NCI-H1694 treated with DMSO at 0.1 percent for 48 hours (cell line): ENCODE measurements around the gene NUDT8.
"Not testable (repeated sequence)": the region's sequence is repeated elsewhere in the genome, so short reads cannot be mapped to it uniquely, and the experiment has no call there.

Experiments
- DNase-seq: peaks from one replicate; lab custom pipeline; 2025; lab: John Stamatoyannopoulos, UW

The NUDT8 gene

GRCh38 chr11:67611704-67612587, 17.8 kb downstream of the NUDT8 start:
- DNase-seq, result no peak

- DNase-seq, result no peak
Measured at GRCh38 chr11:67611165-67611564, 18.6 kb downstream of the NUDT8 start.

DNA sequence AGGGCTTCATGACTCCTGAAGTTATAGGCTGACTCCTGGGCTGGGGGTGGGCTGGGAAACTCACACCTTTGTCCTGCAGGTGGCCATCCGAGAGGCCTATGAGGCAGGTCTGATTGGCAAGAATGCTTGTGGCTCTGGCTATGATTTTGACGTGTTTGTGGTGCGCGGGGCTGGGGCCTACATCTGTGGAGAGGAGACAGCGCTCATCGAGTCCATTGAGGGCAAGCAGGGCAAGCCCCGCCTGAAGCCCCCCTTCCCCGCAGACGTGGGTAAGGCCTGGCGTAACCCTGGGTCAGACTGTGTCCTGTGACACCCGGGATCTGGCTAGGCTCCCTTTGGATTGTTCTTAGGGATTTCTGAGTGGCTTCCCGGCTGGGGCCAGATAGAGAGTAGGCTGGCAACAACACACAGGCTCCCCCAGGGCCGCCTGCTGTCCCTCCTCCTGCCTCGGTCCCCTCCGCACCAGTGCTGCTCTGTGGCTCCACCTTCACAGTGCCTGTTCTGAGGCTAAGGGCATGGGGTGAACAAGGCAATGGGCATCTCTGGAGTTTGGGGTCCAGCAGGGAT, 19.4 kb downstream of the NUDT8 start:
- no peak for DNase-seq

- DNase-seq, result no peak
Measured at GRCh38 chr11:67609316-67609715, 20.4 kb downstream of the NUDT8 start.

- no peak for DNase-seq
Measured at GRCh38 chr11:67608486-67608885, 21.3 kb downstream of the NUDT8 start.

DNA sequence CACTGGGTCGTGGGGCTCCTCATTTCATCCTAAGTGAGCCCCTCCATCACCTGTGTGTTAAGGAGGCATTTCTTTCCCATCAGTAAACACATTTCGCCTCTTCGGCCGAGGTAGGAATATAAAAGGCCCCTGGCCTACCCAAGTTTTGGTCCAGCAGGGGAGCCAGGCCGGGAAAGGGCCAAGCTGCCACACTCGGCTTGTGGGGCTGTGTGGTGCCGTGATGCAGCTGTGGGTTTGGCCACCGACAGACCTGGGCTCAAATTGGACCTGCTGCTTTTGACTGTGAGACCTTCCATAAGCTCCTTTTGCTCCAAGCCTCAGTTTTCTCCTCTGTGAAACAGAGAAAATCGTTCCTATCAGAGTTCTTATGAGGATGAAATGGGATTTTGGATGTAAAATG, 22.2 kb downstream of the NUDT8 start:
- DNase-seq, result no peak

GRCh38 chr11:67606492-67607295, 23.0 kb downstream of the NUDT8 start, which contains the start of gene NDUFV1:
Gene NDUFV1 (plus strand): TSS chr11:67606936. CDS start chr11:67607005, 69 bp downstream.
- peak; percentile 82 for DNase-seq

DNA sequence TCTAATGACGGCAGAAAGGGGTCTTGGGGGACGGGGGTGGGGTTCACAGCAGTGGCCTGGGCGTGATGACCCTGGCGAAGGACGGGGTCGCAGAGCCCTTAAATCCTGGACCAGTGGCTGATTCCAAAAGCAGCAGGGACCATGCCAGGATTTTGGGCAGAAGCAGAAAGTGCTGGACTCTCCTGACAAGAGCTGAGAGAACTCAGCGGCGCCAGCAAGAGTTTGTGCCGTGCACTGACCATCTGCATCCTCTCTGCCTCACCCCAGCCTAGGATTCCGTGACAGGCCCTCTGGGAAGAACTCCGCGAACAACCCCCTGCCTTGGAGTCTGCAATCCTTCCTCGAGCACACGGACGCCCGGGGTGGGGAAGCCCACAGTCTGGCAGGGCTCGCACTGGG, 23.6 kb downstream of the NUDT8 start:
- DNase-seq, result no peak

DNA sequence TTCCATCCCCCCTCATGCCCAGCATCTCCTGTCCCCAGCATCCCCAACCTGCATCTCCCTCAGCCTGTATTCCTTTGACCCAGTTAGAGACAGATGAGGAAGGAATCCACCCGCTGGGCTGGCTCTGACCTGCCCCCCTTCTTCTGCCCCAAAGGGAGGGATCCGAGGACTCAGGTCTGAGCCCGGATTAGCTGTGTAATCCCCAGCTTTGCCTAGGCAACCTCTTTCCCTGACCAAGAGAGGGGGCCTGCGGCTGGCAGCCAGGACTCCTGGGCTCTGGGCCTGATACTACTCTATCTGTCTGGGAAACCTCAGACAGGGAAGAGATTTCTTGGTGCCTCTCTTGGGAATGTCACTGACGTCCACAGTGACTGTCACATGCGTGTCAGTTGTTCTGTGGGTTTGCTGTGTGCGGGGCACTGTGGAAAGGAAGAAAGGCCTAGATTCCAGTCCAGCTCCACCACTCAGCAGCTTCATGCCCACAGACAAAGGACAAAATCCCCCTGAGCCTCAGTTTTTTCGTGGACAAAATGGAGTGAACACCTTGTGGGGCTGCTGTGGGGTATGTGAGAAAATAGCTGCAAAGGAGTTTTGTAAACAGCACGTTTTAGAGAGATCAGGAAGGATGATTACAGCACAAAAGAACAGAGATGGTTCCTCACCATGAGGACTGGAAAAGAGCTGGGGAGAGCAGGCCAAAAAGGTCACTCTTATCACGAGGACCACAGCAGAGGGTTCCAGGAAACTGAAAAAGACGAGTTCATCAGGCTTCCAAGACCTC, 24.3 kb downstream of the NUDT8 start:
- DNase-seq, result no peak

GRCh38 chr11:67604815-67605214, 24.9 kb downstream of the NUDT8 start:
- no peak for DNase-seq

DNA sequence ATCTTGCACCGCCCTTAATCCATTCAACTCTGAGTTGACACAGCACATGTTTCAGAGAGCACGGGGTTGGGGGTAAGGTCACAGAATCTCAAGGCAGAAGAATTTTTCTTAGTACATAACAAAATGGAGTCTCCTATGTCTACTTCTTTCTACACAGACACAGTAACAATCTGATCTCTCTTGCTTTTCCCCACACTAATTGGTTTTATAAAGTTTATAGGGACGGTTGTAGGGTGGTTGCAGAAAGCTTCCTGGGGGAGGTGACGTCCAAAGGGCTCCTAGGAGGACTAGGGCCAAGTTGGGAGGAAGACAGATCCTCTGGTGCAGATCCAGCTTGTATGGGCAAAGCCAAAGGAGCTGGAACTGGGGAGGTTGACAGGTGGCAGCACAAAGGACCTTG, 25.6 kb downstream of the NUDT8 start:
- not testable (repeated sequence) for DNase-seq

GRCh38 chr11:67601098-67601497, 28.6 kb downstream of the NUDT8 start:
- DNase-seq, result no peak

GRCh38 chr11:67600324-67601029, 29.3 kb downstream of the NUDT8 start:
- no peak for DNase-seq

GRCh38 chr11:67599149-67599548, 30.6 kb downstream of the NUDT8 start:
- no peak for DNase-seq

DNA sequence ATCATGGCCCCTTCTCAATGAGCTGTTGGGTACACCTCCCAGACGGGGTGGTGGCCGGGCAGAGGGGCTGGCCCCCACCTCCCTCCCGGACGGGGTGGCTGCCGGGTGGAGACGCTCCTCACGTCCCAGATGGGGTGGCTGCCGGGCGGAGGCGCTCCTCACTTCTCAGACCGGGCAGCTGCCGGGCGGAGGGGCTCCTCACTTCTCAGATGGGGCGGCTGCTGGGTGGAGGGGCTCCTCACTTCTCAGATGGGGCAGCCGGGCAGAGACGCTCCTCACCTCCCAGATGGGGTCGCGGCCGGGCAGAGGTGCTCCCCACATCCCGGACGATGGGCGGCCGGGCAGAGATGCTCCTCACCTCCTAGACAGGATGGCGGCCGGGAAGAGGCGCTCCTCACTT, 31.8 kb downstream of the NUDT8 start:
- not testable (repeated sequence) for DNase-seq

- DNase-seq, result not testable (repeated sequence)
Measured at GRCh38 chr11:67597458-67597857, 32.3 kb downstream of the NUDT8 start.

DNA sequence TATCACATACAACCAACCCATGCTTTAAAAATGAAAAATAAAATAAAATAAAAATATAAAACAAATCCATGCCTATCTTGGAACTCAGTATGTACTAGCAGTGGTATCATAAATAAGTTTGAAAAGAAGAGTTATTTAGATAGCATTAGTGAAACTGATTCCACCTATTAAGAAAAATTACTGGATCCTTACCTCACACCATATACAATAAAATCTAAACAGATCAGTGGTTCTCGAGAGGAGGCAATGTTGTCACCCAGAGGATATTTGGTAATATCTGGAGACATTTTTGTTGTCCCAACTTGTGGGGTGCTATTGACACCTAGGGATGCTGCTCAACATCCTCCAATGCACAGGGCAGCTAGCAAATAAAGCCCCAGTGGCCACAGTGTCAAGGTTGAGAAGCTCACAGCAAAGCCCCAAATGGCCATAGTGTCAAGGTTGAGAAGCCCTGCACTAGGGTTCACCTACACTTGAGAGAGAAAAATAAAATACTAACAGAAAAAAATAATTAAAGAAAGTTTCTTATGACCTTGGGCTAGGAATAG, 32.9 kb downstream of the NUDT8 start:
- no peak for DNase-seq

DNA sequence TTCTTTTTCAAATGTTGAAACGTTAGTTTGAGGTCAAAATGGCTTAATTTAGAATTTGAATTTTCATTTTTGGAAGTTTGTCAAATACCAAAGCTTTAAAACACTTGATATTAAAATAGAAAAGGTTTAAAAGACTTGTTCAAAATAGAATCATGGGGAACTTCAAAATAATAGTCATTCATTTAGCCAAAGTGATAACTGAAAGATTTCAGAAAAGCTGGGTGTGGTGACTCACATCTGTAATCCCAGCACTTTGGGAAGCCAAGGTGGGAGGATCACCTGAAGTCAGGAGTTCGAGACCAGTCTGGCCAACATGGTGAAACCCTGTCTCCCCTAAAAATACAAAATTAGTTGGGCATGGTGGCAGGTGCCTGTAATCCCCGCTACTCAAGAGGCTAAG, 35.3 kb downstream of the NUDT8 start:
- no peak for DNase-seq

DNA sequence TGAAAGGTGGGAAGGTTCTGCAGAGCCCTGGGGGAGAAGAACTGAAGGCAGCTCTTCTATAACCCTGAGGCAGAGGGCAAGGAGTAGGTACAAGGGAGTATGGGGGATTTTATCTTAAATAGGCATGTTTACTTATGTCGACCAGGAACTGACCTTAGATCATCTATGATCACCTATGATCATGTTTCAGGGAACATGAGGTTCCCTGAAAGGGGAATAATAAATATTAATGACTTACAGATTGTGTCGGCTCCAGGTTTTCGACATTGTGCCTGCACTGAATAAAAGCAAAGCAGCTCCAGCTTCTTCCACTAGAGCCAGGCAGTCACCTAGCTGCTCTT, 36.2 kb downstream of the NUDT8 start:
- DNase-seq, result no peak

- DNase-seq, result no peak
Measured at GRCh38 chr11:67592880-67593564, 36.7 kb downstream of the NUDT8 start.
